Loucy (cell line): ENCODE results near the gene TBC1D7.

Source experiments
- H2AFZ ChIP-seq: fragments of 200-600 bp; sonication (generic); 2 replicates; pipeline ENCODE4 v1.6.0; 2016; ENCODE audit warnings: antibody characterized with exemption, mild to moderate bottlenecking, low read length, moderate library complexity
- H3F3A ChIP-seq: fragments of 200-600 bp; 2 replicates; pipeline ENCODE4 v1.6.0; 2016; ENCODE audit warnings: antibody characterized with exemption, low read depth, mild to moderate bottlenecking
- H3K27me3 ChIP-seq: fragments of 200-600 bp; sonication (generic); 2 replicates; pipeline ENCODE4 v1.6.1; 2014; ENCODE audit warnings: low read length, mild to moderate bottlenecking; ENCODE audit not compliant: insufficient read depth, poor library complexity, severe bottlenecking
- H3K36me3 ChIP-seq: fragments of 200-600 bp; sonication (generic); 2 replicates; pipeline ENCODE4 v1.6.1; 2016; ENCODE audit warnings: low read length; ENCODE audit not compliant: insufficient read depth
- H3K4me1 ChIP-seq: fragments of 200-600 bp; sonication (generic); 2 replicates; pipeline ENCODE4 v1.5.1; 2014; ENCODE audit warnings: low read length, mild to moderate bottlenecking; ENCODE audit not compliant: insufficient read depth, poor library complexity, severe bottlenecking
- H3K4me2 ChIP-seq: fragments of 200-600 bp; sonication (generic); 2 replicates; pipeline ENCODE4 v1.6.0; 2014; ENCODE audit warnings: antibody characterized with exemption, low read length, low read depth, mild to moderate bottlenecking; ENCODE audit not compliant: poor library complexity, severe bottlenecking
- H3K4me3 ChIP-seq: fragments of 200-600 bp; sonication (generic); 2 replicates; pipeline ENCODE4 v1.5.1; 2014; ENCODE audit warnings: low read length, mild to moderate bottlenecking, mixed read lengths; ENCODE audit not compliant: poor library complexity, severe bottlenecking
- H3K79me2 ChIP-seq: fragments of 200-600 bp; sonication (generic); 2 replicates; pipeline ENCODE4 v1.6.1; 2014; ENCODE audit warnings: low read length; ENCODE audit not compliant: insufficient read depth
- H3K9ac ChIP-seq: fragments of 200-600 bp; sonication (generic); 2 replicates; pipeline ENCODE4 v1.6.0; 2014; ENCODE audit warnings: mild to moderate bottlenecking, low read depth, low read length, moderate library complexity; ENCODE audit not compliant: poor library complexity, severe bottlenecking
- H3K9me2 ChIP-seq: fragments of 200-600 bp; sonication (generic); replicated peaks from 2 replicates; pipeline ENCODE4 v1.6.1; 2016; ENCODE audit warnings: low read depth, low read length, mixed read lengths
- H3K9me3 ChIP-seq: fragments of 200-600 bp; sonication (generic); 2 replicates; pipeline ENCODE4 v1.6.1; 2014; ENCODE audit warnings: mild to moderate bottlenecking, antibody characterized with exemption, low read length, low read depth; ENCODE audit not compliant: insufficient read depth
- H4K20me1 ChIP-seq: fragments of 200-600 bp; sonication (generic); 2 replicates; pipeline ENCODE4 v1.6.0; 2014; ENCODE audit warnings: antibody characterized with exemption, low read length, mild to moderate bottlenecking; ENCODE audit not compliant: insufficient read depth, poor library complexity, severe bottlenecking
- EZH2phosphoT487 ChIP-seq: fragments of 200-600 bp; IDR thresholded peaks from 2 replicates; pipeline ENCODE4 v1.6.1; 2018; ENCODE audit warnings: antibody characterized with exemption, mild to moderate bottlenecking, moderate library complexity, borderline replicate concordance
- TF ChIP-seq, protein P1 (sequence below): fragments of 200-600 bp; sonication (generic); conservative IDR thresholded peaks from 2 replicates; pipeline ENCODE4 v1.5.1; 2014; ENCODE audit warnings: mild to moderate bottlenecking, antibody characterized with exemption, low read length

Gene TBC1D7

DNA sequence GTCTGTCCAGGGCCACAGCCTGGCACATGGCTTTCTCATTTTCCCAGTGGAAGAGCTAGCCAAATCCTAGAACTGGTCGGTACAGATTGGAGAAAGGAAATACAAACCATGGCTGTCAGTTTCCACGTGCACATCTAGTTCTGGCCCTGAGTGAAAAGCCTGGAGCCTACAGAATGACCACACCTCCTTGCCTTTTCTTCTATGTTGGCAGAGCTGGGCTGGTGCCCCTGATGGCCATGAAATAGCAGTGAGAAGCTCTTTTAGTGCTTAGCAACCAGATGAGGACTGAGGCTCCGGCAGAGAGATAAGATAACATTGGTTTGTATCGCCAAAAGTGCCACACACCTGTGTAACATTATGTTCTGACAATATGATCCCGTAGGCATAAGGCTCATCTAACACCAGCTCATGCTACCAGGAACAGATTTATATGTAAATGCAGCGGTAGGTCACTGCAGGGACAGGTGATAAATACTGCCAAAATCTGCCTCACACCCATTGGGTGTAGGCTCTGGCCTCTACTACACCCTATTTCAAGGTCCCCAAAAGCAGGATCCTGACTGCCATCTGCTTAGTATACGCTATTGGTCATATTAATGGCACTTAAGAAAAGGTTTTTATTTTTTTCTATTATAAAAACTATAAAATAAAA lies 39.9 kb upstream of the TBC1D7 start:
- no peaks in the 10 kb centered on the region for H3F3A ChIP-seq
- no peaks in the 10 kb centered on the region for H3K9me2 ChIP-seq
- H3K4me1 ChIP-seq: peaks cover 5% of the 10 kb centered on the region
- TF ChIP-seq, protein P1, sequence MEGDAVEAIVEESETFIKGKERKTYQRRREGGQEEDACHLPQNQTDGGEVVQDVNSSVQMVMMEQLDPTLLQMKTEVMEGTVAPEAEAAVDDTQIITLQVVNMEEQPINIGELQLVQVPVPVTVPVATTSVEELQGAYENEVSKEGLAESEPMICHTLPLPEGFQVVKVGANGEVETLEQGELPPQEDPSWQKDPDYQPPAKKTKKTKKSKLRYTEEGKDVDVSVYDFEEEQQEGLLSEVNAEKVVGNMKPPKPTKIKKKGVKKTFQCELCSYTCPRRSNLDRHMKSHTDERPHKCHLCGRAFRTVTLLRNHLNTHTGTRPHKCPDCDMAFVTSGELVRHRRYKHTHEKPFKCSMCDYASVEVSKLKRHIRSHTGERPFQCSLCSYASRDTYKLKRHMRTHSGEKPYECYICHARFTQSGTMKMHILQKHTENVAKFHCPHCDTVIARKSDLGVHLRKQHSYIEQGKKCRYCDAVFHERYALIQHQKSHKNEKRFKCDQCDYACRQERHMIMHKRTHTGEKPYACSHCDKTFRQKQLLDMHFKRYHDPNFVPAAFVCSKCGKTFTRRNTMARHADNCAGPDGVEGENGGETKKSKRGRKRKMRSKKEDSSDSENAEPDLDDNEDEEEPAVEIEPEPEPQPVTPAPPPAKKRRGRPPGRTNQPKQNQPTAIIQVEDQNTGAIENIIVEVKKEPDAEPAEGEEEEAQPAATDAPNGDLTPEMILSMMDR: no peak
- TF ChIP-seq EZH2phosphoT487: no peak
- H2AFZ ChIP-seq: no peak overlapping the region
- no peaks in the 10 kb centered on the region for H4K20me1 ChIP-seq
- H3K4me2 ChIP-seq: no peak overlapping the region
- H3K4me3 ChIP-seq: no peak overlapping the region
- H3K79me2 ChIP-seq: no peaks in the 10 kb centered on the region
- no peaks in the 10 kb centered on the region for H3K9me3 ChIP-seq
- H3K27me3 ChIP-seq: no peaks in the 10 kb centered on the region
- peaks cover 11% of the 10 kb centered on the region; the same call in 1 of the 2 replicates for H3K36me3 ChIP-seq
- no peak overlapping the region for H3K9ac ChIP-seq

DNA sequence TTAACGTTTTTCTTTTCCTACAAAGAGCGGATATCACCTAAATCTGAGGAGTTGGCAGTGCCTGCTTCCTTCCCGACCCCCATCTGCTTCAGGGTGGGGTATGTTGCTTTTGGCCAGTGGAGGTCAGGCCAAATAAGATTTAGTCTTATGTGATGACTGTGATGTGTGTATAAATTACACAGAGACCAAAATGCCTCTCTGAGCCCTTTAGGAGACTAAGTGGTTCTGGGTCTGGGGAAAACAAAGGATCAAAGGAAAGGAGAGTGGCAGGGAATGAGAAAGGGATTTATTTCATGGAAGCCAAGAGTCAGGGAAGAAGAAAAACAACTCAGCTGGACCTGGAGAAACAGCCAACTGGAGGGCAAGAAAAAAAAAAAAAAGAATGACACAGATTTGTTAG lies 39.1 kb upstream of the TBC1D7 start:
- H4K20me1 ChIP-seq: no peaks in the 10 kb centered on the region
- no peaks in the 10 kb centered on the region for H3K9me2 ChIP-seq
- no peak overlapping the region for H3K9ac ChIP-seq
- H3K27me3 ChIP-seq: no peaks in the 10 kb centered on the region
- H3K4me2 ChIP-seq: no peak overlapping the region
- no peak overlapping the region for H2AFZ ChIP-seq
- TF ChIP-seq EZH2phosphoT487: no peak
- TF ChIP-seq, protein P1: no peak
- H3K9me3 ChIP-seq: no peaks in the 10 kb centered on the region
- H3F3A ChIP-seq: no peaks in the 10 kb centered on the region
- H3K4me1 ChIP-seq: peaks cover 5% of the 10 kb centered on the region
- no peaks in the 10 kb centered on the region for H3K79me2 ChIP-seq
- H3K36me3 ChIP-seq: peaks cover 11% of the 10 kb centered on the region; the same call in 1 of the 2 replicates
- H3K4me3 ChIP-seq: no peak overlapping the region

DNA sequence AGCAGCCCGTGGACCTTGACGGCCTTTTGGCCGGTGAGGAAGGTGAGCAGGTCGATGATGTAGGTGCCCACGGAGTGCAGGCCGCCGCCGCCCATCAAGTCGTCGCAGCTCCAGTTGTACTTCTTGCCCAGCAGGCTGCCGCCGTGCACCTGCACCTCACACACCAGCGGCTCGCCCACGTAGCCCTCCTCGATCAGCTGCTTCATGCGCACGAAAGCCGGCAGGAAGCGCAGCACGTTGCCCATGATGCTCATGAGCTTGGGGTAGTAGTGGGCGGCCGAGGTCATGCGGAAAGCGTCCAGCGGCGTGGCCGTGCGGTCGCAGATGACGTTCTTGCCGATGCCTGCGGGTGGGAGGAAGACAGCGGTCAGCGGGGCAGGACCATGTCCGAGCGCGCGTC lies 37.0 kb upstream of the TBC1D7 start:
- Histone ChIP-seq H2AFZ (no peak overlapping the region), H4K20me1 (no peaks in the 10 kb centered on the region), H3K27me3 (no peaks in the 10 kb centered on the region), H3K9ac (no peak overlapping the region), H3K36me3 (peaks cover 11% of the 10 kb centered on the region; the same call in 1 of the 2 replicates), H3K9me3 (no peaks in the 10 kb centered on the region), H3K4me2 (no peak overlapping the region), H3F3A (no peaks in the 10 kb centered on the region), H3K9me2 (no peaks in the 10 kb centered on the region), H3K4me3 (no peak overlapping the region), H3K4me1 (peaks cover 14% of the 10 kb centered on the region), H3K79me2 (no peaks in the 10 kb centered on the region)
- no peak for TF ChIP-seq EZH2phosphoT487
- TF ChIP-seq, protein P1: no peak
